Fibroblast of skin of scalp (primary cell): ENCODE results near the gene CDC20B. TPM values are rescaled to one million over a fixed set of nuclear protein-coding genes. Genes with fewer than 3 reads are reported as not detected.

Source experiments
- DNase-seq: peaks from one replicate; pipeline ENCODE4 v3.0.0-alpha.2; 2013
- polyA plus RNA-seq, 2 experiments: library from polyadenylated mRNA; unstranded; fragments of 120-200 nt; gene quantifications; one replicate each; pipeline ENCODE4 v1.2.1, GENCODE V29; 2013; ENCODE audit not compliant: insufficient read length in 2 of 2

The CDC20B gene
- polyA plus RNA-seq (2013, experiment 1 of 2; ENCODE audit: insufficient read length): not detected
- not detected for polyA plus RNA-seq (2013, experiment 2 of 2; ENCODE audit: insufficient read length)

- DNase-seq: peak; percentile 72
Observed at GRCh38 chr5:55172937-55173686, at the start of gene CDC20B. CDC20B (minus strand) TSS chr5:55173177; CDS start chr5:55173000, 177 bp downstream.

GRCh38 chr5:55222092-55222984 is 49.4 kb upstream of the CDC20B start:
- DNase-seq: no peak

- no peak for DNase-seq
Observed at GRCh38 chr5:55220433-55221185, 47.6 kb upstream of the CDC20B start.

GRCh38 chr5:55219770-55220169 is 46.8 kb upstream of the CDC20B start:
- no peak for DNase-seq

GRCh38 chr5:55218967-55219366 is 46.0 kb upstream of the CDC20B start:
- DNase-seq: no peak

- DNase-seq: no peak
Observed at GRCh38 chr5:55211184-55211874, 38.4 kb upstream of the CDC20B start.

GRCh38 chr5:55205001-55205400 is 32.0 kb upstream of the CDC20B start:
- no peak for DNase-seq

GRCh38 chr5:55191165-55191564 is 18.2 kb upstream of the CDC20B start:
- DNase-seq: no peak

- no peak for DNase-seq
Observed at GRCh38 chr5:55188656-55189540, 15.9 kb upstream of the CDC20B start.

GRCh38 chr5:55187370-55187769 is 14.4 kb upstream of the CDC20B start:
- no peak for DNase-seq

GRCh38 chr5:55180016-55180415 is 7.0 kb upstream of the CDC20B start:
- DNase-seq: no peak

- DNase-seq: no peak
Observed at GRCh38 chr5:55177078-55177477, 4.1 kb upstream of the CDC20B start.

- peak; percentile 21 for DNase-seq
Observed at GRCh38 chr5:55176176-55176818, 3.3 kb upstream of the CDC20B start.

- DNase-seq: no peak
Observed at GRCh38 chr5:55175781-55176175, 2.8 kb upstream of the CDC20B start.

- DNase-seq: no peak
Observed at GRCh38 chr5:55173687-55174230, 782 bp upstream of the CDC20B start.

- DNase-seq: peak; percentile 81
Observed at GRCh38 chr5:55172051-55172899, 702 bp downstream of the CDC20B start.

GRCh38 chr5:55171471-55171870 is 1.5 kb downstream of the CDC20B start:
- no peak for DNase-seq

- DNase-seq: no peak
Observed at GRCh38 chr5:55162666-55163065, 10.3 kb downstream of the CDC20B start.
